ENCODE measurements around the gene METRN.

DNA sequence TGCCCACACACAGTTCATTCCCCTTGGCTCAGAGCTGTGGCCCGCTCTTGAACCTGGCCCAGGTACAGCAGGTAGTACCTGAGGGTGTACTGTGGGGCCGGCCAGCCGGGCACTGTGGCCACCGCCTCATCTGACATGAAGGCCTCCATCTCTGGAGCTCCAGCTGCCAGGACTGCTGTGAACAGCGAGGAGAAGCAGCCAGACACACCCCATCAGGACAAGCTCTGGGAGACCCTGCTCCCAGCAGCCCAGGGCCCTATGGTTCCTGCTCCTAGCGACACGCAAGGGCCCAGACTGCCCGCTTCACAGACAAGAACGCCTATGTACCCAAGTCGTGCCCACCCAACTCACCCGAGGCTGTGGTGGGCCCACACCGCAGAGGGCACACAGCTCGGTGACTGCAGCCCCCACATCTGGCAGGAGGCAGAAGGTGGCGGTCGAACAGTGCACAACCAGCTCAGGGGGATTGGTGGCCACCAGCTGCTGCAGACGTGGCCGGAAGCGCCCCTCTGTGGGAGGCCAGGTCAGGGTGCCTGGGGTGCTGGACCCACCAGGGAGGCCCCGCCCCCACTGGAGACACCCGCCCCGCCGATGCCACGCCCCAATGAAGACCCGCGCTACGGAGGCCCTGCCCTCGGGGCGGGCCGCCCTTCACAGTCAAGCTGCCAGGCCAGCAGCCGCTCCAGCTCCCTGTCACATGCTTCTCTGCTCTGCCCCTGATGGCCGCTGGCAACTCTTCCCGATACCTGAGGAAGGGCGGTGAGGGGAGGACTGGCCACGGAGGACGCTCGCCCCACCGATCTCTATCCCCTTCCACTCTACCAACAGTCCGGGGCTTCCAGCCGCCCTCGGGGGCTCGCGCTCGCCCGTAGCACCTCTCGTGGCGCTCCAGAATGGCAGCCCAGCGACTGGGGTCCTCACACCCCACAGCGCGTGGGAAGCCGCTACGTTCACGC lies 35.8 kb upstream of the METRN start:
- TF ChIP-seq CTCF (IDR thresholded peaks at IDR 0.05) (no peak), POLR2A (IDR thresholded peaks at IDR 0.05) (no peak)
